Kidney epithelial cell (primary cell): ENCODE measurements around the gene DDX19B. TPM values are rescaled to one million over a fixed set of nuclear protein-coding genes. Genes with fewer than 3 reads are reported as not detected.
"Not testable (repeated sequence)": the region's sequence is repeated elsewhere in the genome, so short reads cannot be mapped to it uniquely, and the experiment has no call there.

ENCODE experiments used
- DNase-seq: peaks from one replicate; pipeline ENCODE4 v3.0.0-alpha.2; 2010; ENCODE audit warnings: low read depth
- H3K27me3 ChIP-seq: 2 replicates; pipeline ENCODE4 v1.6.0; 2011; ENCODE audit warnings: low read length; ENCODE audit not compliant: control insufficient read depth, insufficient read depth
- H3K36me3 ChIP-seq: 2 replicates; pipeline ENCODE4 v1.5.1; 2011; ENCODE audit warnings: low read length; ENCODE audit not compliant: control insufficient read depth, insufficient read depth
- H3K4me3 ChIP-seq: 2 replicates; pipeline ENCODE4 v1.5.1; 2011; ENCODE audit warnings: low read depth, mild to moderate bottlenecking, control low read depth, low read length
- total RNA-seq: library from RNA; depleted of rRNA; stranded (reverse); fragments of >200 nt; gene quantifications from 2 replicates; pipeline ENCODE4 v1.2.3, GENCODE V29; 2015
- TF ChIP-seq, protein P1 (sequence below): IDR thresholded peaks from 2 replicates; pipeline ENCODE4 v1.5.1; 2011; ENCODE audit warnings: mild to moderate bottlenecking, moderate library complexity, low read length, control low read depth, inconsistent platforms; ENCODE audit not compliant: insufficient read depth, poor library complexity, severe bottlenecking

DDX19B gene
- total RNA-seq, 1 donor from 2014 or later, result 49.0 TPM

DNA sequence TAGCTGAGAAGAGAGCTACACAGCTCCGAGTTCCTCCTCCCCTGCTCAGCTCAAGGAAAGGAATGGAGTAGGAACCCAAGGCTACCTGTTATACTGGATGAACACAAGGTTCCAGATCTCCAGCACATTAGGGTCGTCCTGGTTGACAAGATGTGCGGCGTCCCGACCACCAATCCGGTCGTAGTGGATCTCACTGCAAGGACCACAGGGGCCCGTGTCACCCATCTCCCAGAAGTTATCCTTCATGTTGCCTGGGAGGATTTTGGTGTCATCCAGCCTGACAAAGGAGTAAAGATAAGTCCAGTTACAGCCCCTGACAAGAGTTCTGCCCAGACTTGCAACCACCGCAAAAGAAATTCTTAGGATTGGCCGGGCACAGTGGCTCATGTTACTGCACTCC is 27.3 kb upstream of the DDX19B start:
- TF ChIP-seq, protein P1, sequence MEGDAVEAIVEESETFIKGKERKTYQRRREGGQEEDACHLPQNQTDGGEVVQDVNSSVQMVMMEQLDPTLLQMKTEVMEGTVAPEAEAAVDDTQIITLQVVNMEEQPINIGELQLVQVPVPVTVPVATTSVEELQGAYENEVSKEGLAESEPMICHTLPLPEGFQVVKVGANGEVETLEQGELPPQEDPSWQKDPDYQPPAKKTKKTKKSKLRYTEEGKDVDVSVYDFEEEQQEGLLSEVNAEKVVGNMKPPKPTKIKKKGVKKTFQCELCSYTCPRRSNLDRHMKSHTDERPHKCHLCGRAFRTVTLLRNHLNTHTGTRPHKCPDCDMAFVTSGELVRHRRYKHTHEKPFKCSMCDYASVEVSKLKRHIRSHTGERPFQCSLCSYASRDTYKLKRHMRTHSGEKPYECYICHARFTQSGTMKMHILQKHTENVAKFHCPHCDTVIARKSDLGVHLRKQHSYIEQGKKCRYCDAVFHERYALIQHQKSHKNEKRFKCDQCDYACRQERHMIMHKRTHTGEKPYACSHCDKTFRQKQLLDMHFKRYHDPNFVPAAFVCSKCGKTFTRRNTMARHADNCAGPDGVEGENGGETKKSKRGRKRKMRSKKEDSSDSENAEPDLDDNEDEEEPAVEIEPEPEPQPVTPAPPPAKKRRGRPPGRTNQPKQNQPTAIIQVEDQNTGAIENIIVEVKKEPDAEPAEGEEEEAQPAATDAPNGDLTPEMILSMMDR, result no peak
- Histone ChIP-seq H3K4me3 (no peak overlapping the region), H3K27me3 (no peaks in the 10 kb centered on the region), H3K36me3 (peaks cover 2% of the 10 kb centered on the region)
- DNase-seq, result no peak

DNA sequence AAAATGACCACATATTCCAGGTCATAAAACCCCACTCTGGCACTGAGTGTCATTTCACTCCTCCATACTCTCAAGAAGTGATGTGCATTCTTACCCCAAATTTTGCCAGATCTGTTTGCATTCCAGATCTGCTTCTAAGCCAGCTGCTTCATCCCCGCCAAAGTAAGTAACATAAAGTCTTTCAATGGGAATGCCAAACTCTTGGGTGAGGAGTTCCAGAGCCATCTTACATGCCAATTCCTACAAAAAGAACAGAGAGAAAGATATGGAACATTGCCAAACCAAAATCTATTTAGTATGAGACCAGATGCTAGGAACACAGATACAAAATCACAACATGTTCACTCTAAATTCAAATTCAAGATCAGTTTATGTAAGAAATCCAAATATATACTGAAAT is 22.6 kb upstream of the DDX19B start:
- H3K36me3 ChIP-seq, result peaks cover 3% of the 10 kb centered on the region
- DNase-seq, result no peak
- no peak overlapping the region for H3K4me3 ChIP-seq
- no peaks in the 10 kb centered on the region for H3K27me3 ChIP-seq
- TF ChIP-seq, protein P1, result no peak

DNA sequence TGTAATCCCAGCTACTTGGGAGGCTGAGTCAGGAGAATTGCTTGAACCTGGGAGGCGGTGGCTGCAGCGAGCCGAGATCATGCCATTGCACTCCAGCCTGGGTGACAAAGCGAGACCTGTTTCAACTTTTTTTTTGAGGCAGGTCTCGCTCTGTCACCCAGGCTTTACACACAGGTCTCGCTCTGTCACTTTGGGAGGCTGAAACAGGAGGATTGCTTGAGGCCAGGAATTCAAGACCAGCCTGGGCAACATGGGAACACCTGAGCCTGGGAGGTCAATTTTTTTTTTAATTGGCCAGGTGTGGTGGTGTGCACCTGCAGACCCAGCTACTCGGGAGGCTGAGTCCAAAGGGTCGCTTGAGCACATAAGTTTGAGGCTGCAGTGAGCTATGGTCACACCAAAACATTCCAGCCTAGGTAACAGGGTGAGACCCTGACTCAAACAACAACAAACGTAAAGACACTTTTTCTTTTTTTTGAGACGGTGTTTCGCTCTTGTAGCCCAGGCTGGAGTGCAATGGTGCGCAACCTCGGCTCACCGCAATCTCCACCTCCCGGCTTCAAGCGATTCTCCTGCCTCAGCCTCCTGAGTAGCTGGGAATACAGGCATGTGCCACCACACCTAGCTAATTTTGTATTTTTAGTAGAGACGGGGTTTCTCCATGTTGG is 11.5 kb upstream of the DDX19B start:
- not testable (repeated sequence) for H3K4me3 ChIP-seq, H3K36me3 ChIP-seq, H3K27me3 ChIP-seq, DNase-seq

DNA sequence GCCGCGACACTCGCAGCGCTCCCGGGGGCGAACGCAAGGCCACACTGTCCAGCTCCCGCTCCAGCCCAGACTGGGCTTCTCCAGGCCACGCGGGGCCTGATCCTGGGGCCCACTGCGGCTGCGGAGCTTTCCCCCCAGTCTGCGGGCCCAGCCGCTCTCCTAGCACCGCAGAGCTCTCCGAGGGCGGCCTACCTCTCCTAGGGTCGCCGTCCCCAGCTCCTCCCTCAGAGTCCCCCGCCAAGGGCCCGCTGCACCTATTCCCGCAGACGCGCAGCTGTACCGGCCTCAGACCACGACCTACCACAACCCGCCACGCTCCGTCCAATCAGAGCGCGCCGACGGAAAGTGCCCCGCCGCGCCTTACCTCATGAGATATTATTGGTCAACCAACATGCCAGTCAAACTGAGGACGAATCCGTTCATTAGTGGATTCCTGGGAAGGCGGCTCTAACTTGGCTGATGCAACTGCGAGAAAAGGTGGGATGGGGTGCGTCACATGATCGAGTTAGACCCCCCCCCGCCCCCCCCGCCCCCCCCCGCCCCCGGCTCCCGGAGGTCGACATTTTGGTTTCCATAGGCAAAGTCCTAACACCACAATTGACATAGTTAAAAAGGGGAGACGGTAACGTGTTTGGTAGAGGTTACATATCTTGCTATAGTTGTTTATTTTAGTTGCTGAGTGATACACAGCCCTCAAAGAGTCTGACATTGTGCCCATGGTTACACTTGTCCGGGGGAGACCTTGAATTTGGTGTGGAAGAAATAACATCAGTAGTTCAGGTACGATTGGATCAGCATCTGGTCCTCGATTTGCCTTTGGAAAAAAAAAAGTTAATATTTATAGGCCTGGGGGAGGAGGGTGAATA is 9.5 kb upstream of the DDX19B start, which contains the start of gene AARS1:
AARS1 (minus strand) TSS at position 278 of the 866 bp plus-strand sequence. CDS start 6,743 bp downstream, outside the sequence.
- peak within 1 kb of the TSS; percentile 98 for H3K4me3 ChIP-seq
- no peaks in the 10 kb centered on the region for H3K36me3 ChIP-seq
- no peaks in the 10 kb centered on the region for H3K27me3 ChIP-seq
- DNase-seq, result peak; percentile 96
- TF ChIP-seq, protein P1, result no peak

DNA sequence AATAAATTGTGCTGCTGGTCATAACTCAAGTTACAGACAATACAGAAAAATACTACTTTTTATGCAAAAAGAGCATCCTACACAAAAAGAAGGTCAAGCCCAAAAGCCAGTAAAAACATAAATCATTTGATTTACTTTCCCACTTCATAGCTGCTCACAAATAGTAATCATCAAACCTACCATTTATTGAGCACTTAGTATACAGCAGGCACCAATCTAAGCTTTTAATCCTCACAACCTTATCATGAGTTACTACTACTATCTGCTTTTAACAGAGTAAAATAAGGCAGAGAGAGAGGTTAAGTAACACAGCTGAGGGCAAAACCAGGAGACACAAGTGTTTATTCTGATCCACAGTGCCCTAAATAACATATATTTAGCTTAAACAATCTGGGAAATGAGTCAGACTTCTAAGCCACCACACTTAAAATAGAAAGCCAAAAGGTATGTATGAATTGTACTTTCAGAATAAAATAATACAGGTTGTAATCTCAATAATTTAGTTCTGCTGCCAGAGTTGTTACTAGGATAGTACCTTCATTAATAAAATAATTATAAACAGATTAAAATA is 8.0 kb upstream of the DDX19B start:
- Histone ChIP-seq H3K36me3 (no peaks in the 10 kb centered on the region), H3K27me3 (no peaks in the 10 kb centered on the region), H3K4me3 (no peak overlapping the region)
- TF ChIP-seq, protein P1, result no peak
- no peak for DNase-seq

DNA sequence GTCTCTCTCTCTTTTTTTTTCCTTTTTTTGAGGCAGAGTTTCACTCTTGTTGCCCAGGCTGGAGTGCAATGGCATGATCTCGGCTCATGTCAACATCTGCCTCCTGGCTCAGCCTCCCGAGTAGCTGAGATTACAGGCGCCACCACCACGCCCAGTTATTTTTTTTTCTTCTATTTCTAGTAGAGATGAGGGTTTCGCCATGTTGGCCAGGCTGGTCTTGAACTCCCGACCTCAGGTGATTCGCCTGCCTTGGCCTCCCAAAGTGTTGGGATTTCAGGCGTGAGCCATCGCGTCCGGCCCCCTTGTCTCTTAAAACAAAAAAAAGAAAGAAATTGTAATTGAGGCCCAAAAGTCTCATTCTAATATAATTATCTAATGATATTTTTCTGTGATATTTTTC is 6.8 kb upstream of the DDX19B start:
- not testable (repeated sequence) for DNase-seq, H3K27me3 ChIP-seq, H3K36me3 ChIP-seq, H3K4me3 ChIP-seq
